ELF-1 (cell line): ENCODE results near the gene DLL1.

Source experiments
- DNase-seq: peaks from one replicate; pipeline ENCODE4 v3.0.0-alpha.2; 2016; ENCODE audit warnings: low read depth, low spot score

The DLL1 gene

GRCh38 chr6:170295510-170296422, 4.9 kb upstream of the DLL1 start:
- DNase-seq, result peak; percentile 95

- peak; percentile 66 for DNase-seq
Observed at GRCh38 chr6:170294813-170295509, 4.1 kb upstream of the DLL1 start.

DNA sequence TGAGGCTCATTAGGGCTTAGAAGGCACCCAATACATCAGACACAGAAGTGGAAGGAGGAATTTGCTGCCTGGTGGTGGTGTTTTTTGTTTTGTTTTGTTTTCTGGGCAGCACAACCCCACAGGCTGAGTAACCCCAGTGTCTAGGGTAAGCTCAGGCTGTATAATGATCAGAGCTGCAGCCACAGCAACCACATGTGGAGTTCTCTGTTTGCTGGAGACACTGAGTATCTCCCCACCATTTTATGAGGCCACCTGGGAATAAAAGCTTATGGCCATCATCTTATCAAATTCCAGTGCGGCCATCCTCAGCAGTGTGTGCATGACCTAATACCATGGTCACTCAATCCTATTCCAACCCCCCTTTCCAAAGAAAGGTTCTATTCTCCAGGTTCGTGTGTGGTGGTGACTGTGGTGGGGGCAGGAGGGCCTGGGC, 3.4 kb upstream of the DLL1 start:
- no peak for DNase-seq

- no peak for DNase-seq
Observed at GRCh38 chr6:170293341-170294231, 2.7 kb upstream of the DLL1 start.

DNA sequence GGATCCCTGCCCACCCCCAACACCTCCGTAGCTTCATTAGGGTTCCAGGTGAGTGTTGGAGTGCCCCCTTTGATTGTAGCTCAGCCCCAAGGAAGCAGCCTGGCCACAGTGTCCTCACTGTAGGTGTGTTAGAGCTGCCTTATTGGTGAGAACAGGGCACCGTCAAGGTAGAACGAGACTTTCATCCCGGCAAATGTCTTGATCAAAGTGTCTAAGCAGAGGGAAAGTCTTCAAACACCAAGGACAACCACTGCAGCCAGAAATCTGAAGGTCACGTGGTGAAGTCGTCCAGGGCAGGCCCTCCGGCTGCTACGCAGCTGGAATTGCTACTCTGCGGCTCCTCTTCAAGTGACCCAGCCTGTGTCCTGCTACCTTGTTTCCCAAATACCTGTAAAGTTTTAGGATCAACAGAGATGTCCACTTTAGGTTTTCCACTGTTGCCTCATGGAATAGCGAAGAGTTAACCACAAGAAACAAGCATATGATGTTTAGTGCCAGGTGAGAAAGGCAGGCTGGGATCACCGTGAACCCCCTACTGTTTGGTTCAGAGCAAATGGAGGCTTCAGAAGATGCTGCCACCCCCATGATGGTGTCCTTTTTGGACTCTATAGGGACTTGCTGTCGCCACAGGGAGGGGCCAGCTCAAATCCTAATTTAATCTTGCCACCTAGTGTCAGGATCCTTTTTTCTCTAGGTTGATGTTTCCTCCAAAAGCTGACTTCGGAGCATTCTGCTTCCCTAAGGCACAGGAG, 1.7 kb upstream of the DLL1 start:
- DNase-seq, result peak; percentile 85

DNA sequence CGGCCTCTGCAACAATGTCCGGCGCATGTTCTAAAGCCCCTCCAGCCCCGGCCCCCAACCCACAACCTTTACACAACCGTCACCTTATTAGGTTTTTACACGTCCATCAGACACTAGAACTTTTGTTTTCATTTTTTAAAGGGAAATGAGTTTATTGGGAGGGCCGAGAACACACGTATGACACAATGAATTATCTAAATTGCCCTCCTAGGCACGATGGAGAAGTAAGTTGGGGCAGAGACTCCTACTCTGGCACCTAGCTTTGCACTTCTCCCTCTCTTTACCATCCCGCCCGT, 1.2 kb upstream of the DLL1 start:
- DNase-seq, result no peak

DNA sequence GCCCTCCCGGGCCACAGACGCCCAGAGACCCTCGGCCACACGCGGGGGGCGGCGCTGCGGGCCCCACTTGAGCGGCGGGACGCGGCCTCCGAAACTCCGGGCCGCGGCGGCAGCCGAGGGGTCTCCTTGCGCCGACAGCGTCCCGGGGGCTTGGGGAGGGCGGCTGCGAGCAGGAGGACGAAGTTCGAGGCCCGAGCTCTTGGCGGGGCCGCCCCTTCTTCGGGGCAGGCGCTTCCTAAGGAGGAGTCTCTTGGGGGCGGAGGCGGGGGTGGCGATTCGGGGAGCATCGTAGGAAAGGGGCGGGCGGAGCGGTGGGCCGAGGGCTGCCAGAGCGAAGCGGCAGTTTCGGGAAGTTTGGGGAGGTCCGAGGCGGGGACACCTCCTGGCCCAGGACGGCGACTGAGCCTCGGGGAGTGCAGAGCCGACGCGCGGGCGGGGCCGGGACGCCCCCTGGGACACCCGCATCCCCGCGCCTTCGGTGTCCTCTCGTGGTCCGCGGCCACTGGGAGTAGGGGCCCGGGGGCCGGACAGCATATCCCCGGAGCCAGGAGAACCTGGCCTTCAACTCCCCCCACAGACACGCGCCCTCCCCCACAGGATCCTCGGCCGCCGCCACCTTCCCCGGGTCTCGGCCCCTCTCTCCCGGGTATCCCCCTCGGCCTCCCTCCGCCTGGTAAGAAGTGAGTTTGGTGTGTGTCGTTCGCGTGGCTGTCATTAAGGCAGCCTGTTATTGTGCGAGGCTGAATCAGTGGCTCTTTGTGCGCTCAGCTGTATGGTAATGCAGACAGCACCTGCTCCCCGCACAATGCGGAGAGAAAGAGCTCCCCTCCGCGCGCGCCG, 613 bp upstream of the DLL1 start:
- DNase-seq, result no peak

DNA sequence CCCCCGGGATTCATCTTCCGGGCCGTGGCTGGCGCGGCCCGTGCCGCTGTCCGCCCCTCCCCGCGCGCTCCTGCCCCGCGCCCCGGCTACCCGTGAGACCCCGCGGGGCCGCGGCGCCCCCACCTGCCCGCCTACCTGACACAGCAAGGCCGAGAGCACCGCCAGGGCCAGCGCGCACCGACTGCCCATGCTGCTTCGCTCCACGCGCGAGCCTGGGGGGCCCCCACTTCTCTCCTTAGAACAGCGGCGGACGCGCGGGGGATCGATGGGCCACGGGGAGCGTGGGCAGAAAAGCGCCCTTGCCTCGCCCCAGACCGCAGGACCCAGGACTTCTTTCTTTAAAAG, 955 bp downstream of the DLL1 start:
- DNase-seq, result no peak

- no peak for DNase-seq
Observed at GRCh38 chr6:170289180-170289931, 1.5 kb downstream of the DLL1 start.

GRCh38 chr6:170288852-170289179, 2.1 kb downstream of the DLL1 start:
- DNase-seq, result no peak

DNA sequence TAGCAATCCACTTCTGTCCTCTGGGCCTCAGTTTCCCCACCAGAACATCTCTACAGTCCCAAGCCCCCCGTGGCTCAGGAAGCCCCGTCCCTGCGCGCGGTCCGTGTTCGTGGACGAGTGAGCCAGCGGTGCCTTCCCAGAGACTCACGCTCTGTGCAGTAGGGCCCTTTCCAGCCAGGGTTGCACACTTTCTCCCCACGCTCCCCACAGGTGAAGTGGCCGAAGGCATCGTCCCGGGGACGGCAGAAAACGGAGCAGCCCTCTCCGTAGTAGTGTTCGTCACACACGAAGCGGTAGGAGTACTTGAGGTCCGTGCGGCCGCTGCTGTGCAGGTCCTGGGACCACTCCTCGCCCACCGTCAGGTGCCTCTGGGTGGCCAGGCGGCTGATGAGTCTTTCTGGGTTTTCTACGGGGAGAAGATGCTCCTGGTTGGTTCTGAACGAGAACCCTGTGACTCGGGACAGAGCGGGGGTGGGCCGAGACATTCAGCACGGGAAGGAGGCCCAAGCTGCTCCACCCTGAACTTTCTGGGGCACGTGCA, 2.7 kb downstream of the DLL1 start:
- no peak for DNase-seq

DNA sequence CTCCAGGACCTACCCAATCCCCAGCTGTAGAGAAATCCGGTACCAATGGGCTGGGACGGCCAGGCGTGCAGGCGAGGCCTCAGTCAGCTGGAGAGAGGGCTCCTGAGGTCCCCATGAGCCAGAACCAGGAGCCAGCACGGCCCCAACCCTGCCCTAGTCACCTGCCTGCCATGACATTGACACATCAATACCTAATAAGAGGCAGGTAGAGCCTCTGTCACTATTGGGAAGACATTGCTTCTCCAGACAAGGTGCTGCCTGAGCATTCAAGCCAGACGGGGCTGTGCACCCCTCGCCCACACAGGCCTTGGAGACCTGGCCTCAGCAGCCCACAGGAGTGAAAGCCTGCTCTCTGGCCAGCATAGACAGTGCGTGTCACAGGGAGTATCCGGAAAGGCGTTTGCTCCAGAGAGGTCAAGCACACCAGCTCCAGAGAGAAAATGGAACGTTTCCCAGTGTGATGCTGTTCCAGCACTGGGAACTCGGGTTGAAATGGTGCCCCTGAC, 3.5 kb downstream of the DLL1 start:
- DNase-seq, result no peak

- DNase-seq, result peak; percentile 59
Observed at GRCh38 chr6:170286934-170287265, 4.0 kb downstream of the DLL1 start.

DNA sequence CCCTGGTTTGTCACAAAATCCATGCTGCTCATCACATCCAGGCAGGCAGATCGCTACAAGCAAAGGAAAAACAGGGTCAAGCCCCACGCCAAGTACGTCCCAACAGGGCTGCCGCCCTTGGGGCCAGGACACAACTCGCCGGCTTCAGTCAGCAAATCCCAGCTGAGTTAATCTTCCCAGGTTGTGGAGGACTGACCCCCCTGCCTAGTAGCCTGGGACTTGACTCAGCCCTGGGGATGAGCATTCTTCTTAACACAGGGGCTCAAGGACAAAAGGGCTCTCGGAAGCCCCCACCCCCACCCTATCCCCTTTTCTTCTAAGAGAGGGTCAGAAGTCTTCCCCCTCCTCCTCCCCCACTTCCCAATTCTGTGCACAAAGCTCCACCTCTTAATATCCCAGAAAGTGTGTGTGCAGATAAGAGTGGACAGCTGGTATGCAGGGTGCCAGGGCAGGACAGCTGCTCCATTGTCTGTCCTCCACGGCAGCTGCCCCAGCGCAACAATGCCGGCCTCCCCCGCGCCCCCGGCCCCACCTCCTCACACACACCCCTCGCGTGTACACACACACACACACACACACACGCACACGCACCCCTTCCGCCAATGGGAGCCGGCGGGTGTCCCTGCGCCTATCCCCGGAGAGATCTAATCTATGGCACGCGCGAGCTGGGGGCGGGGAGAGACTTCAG, 4.5 kb downstream of the DLL1 start:
- no peak for DNase-seq

GRCh38 chr6:170285482-170285881, 5.4 kb downstream of the DLL1 start:
- no peak for DNase-seq

GRCh38 chr6:170284866-170285469, 5.9 kb downstream of the DLL1 start:
- no peak for DNase-seq

- no peak for DNase-seq
Observed at GRCh38 chr6:170284126-170284773, 6.6 kb downstream of the DLL1 start.
